Stromal cell of bone marrow (primary cell): ENCODE results near the gene MAGI1.

Source experiments
- DNase-seq: peaks from one replicate; pipeline ENCODE4 v3.0.0-alpha.2; 2012; ENCODE audit warnings: low read depth

The MAGI1 gene

GRCh38 chr3:65666448-65667091 lies 372.1 kb downstream of the MAGI1 start:
- no peak for DNase-seq

GRCh38 chr3:65665915-65666314 lies 372.8 kb downstream of the MAGI1 start:
- DNase-seq, result no peak

GRCh38 chr3:65664931-65665330 lies 373.8 kb downstream of the MAGI1 start:
- DNase-seq, result no peak

GRCh38 chr3:65664446-65664845 lies 374.3 kb downstream of the MAGI1 start:
- DNase-seq, result no peak

- DNase-seq, result no peak
Measured at GRCh38 chr3:65662095-65662494, 376.6 kb downstream of the MAGI1 start.

- no peak for DNase-seq
Measured at GRCh38 chr3:65660000-65660598, 378.6 kb downstream of the MAGI1 start.

- DNase-seq, result no peak
Measured at GRCh38 chr3:65659396-65659795, 379.3 kb downstream of the MAGI1 start.

GRCh38 chr3:65658401-65658800 lies 380.3 kb downstream of the MAGI1 start:
- DNase-seq, result no peak

- no peak for DNase-seq
Measured at GRCh38 chr3:65655061-65655460, 383.7 kb downstream of the MAGI1 start.

- DNase-seq, result no peak
Measured at GRCh38 chr3:65653731-65654130, 385.0 kb downstream of the MAGI1 start.

- no peak for DNase-seq
Measured at GRCh38 chr3:65650247-65650646, 388.5 kb downstream of the MAGI1 start.

GRCh38 chr3:65647369-65647768 lies 391.3 kb downstream of the MAGI1 start:
- DNase-seq, result no peak

GRCh38 chr3:65642883-65643282 lies 395.8 kb downstream of the MAGI1 start:
- no peak for DNase-seq

- no peak for DNase-seq
Measured at GRCh38 chr3:65641777-65642176, 396.9 kb downstream of the MAGI1 start.

- no peak for DNase-seq
Measured at GRCh38 chr3:65641045-65641444, 397.7 kb downstream of the MAGI1 start.

GRCh38 chr3:65639444-65639843 lies 399.3 kb downstream of the MAGI1 start:
- no peak for DNase-seq

GRCh38 chr3:65638301-65638700 lies 400.4 kb downstream of the MAGI1 start:
- DNase-seq, result no peak

GRCh38 chr3:65636326-65636725 lies 402.4 kb downstream of the MAGI1 start:
- no peak for DNase-seq

GRCh38 chr3:65635657-65636056 lies 403.1 kb downstream of the MAGI1 start:
- DNase-seq, result no peak

GRCh38 chr3:65633018-65633638 lies 405.6 kb downstream of the MAGI1 start:
- DNase-seq, result no peak

GRCh38 chr3:65632414-65632813 lies 406.3 kb downstream of the MAGI1 start:
- DNase-seq, result no peak

- DNase-seq, result no peak
Measured at GRCh38 chr3:65628978-65629377, 409.7 kb downstream of the MAGI1 start.

GRCh38 chr3:65627062-65627461 lies 411.7 kb downstream of the MAGI1 start:
- no peak for DNase-seq

- DNase-seq, result no peak
Measured at GRCh38 chr3:65625305-65625704, 413.4 kb downstream of the MAGI1 start.
